Epithelial cell of esophagus (primary cell): ENCODE data around the gene DRD2.

ENCODE experiments used
- DNase-seq: peaks from one replicate; pipeline ENCODE4 v3.0.0; 2010; ENCODE audit warnings: low read depth
- H3K4me3 ChIP-seq: 2 replicates; pipeline ENCODE4 v1.5.1; 2011; ENCODE audit warnings: mild to moderate bottlenecking, low read length, control low read depth
- CTCF ChIP-seq: IDR thresholded peaks from 2 replicates; pipeline ENCODE4 v1.5.1; 2011; ENCODE audit warnings: low read depth, mild to moderate bottlenecking, low read length, control low read depth, inconsistent platforms; ENCODE audit not compliant: insufficient read depth; ENCODE audit errors: missing control alignments

DRD2 gene

GRCh38 chr11:113507341-113507740 lies 32.1 kb upstream of the DRD2 start:
- TF ChIP-seq CTCF: no peak
- no peak overlapping the region for H3K4me3 ChIP-seq
- DNase-seq: no peak

- DNase-seq: no peak
- no peak overlapping the region for H3K4me3 ChIP-seq
- no peak for TF ChIP-seq CTCF
These were observed 31.7 kb upstream of the DRD2 start for GRCh38 chr11:113506893-113507292.

DNA sequence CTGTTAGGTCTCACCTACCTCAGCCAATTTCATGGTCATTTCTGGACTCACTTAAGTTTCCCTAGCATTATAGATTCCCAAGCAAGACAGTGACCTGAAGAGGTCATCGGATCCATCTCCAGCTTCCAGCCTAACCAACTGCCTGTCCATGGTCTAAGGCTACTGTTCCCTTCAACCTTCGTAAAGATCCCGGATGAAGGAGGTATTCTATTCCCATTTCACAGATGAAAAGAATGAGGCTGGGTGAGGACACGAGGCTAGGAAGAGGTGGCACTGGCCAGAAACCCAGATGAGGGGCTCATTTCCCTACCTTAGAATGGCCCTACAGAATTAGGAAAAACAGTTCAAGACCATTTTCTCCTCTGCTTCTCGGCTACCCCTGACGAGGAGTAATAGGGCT lies 31.3 kb upstream of the DRD2 start:
- no peak for TF ChIP-seq CTCF
- DNase-seq: no peak
- H3K4me3 ChIP-seq: no peak overlapping the region

DNA sequence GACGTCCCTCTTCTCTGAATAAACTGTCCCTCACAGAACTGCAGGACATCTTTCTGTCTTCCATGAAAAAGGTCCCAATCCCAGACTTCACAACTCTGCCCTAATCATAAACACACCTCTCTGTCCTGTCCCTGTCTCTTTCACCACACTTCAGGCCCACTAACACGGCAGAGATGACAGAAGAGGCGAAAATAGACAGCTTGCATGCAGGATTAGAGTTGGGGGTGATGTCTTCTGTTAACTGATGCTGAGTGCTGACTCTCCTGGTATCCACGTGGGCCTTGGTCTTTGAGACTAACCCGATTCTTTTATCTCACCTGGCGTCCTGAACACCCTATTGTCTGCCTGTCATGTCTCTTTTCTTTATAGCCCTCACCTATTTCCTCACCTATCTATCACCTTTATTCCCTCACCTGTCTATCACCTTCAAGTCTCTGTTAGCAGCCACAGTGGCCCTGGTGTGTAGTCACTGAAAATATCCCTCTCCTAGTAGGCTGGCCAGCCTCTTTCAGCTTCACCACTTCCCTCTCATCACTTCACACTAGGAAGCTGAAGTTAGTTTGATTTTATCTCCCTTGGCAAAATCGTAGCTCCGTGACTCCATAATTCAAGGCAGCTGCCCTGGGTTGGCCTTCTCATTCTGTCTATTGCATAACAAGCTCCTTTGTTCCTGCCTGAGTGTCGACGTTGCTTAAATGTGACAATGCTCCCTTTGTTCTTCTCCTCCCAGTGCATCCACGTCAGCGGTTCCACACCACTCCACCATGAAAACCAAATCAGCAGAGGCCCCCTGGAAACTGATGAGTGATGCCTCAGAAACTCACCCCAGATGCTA lies 30.6 kb upstream of the DRD2 start:
- no peak for TF ChIP-seq CTCF
- DNase-seq: peak; percentile 66
- H3K4me3 ChIP-seq: no peak overlapping the region

GRCh38 chr11:113505046-113505445 lies 29.8 kb upstream of the DRD2 start:
- no peak for DNase-seq
- no peak for TF ChIP-seq CTCF
- no peak overlapping the region for H3K4me3 ChIP-seq

DNA sequence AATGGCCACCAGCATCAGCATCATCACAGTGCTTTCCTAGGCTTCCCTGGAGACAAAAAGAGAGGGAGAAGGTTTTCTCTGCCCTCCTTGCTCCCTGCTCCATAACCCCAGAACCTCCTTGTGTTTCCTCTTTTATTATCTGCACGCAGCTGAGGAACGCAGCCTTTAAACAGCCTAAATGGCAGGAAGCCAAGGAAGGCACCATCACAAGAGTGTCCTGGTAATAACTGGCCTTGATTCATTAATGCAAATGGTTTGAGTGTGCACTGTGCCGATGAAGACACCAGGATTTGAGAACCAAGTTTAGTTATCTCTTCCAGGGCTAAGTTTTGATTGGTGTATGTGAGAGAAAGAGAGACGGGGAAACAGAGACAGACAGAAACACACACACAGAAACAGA lies 29.4 kb upstream of the DRD2 start:
- TF ChIP-seq CTCF: no peak

DNA sequence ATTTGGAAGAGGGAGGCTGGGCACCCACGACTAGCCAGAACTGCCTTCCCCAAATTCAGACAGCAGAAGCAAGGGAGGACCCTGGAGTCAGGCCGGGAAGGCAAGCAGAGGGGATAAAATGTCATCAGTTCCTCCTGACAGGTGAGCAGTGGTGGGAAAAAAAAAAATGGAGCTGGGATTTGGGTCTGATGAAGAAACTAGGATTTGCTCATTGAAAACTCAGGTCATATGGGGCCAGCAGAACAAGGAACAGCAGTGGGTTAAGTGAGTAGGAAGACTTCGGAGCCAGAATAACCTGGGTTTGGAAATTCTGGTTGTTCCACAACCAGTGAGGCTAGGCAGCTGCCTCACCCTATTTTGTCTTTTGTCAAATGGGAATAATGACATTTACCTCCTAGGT lies 28.9 kb upstream of the DRD2 start:
- TF ChIP-seq CTCF: no peak
- no peak for DNase-seq
- no peak overlapping the region for H3K4me3 ChIP-seq

More for the DNA sequence above, 29.4 kb upstream of the DRD2 start:
- DNase-seq: no peak
- H3K4me3 ChIP-seq: no peak overlapping the region
